Measurements from ENCODE around the gene NFAT5.
A peak's percentile ranks its signal among the peaks of the same experiment; 100 is the strongest.

Gene NFAT5

DNA sequence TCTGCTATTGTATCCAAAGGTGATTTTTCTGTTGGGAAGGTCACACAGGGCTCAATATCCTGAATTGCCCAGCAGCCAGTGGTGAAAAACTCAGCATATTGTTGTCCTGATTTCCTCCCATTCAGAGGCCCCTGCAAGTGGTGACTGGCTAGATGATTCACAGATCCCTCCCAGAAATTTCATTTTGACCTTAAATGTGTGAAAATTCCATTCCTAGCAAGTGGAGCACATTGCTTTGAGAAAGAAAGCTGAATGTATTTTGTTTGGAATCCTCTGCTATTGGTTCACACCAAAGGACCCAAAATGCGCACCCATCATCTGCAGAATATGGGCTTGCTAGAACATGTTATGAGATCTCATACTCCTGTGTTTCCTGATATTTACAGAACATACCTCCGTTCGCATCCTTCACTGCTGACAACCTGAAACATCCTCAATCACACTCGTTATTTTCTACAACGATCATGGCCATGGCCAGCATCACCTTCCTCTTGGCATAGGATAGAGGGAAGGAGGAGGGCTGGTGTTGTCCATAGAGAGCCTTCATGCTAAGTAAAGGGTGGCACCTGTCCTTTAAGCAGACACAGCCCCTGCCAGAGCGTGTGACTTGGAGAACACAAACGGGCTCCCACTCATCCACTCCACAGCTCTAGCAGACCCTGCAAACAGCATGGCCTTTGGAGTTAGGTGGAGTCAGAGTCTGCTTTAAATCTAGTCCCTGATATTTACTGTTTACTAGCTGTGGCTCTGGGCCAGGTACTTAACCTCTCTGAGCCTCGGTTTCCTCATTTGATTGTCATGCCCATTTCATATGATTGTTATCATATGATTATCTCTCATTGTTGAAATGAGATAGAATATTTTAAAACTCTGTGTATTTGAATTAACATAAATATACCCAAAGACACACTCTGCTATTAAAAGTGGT lies 30.4 kb upstream of the NFAT5 start:
- H4K91ac ChIP-seq (ENCODE audit: low read depth, low read length, poor library complexity), result no peak overlapping the region
- no peak overlapping the region for H4K8ac ChIP-seq (ENCODE audit: low read depth, low read length)
- H3K4ac ChIP-seq (ENCODE audit: low read length), result no peak overlapping the region
- H2BK15ac ChIP-seq (ENCODE audit: low read length), result no peak overlapping the region
- H3K4me1 ChIP-seq (ENCODE audit: control insufficient read depth in 2 of 2, insufficient read depth in 1 of 2, low read depth in 1 of 2, low read length in 2 of 2), result peaks cover 6 to 8% of the 10 kb centered on the region in 2 donors
- DNase-seq (ENCODE audit: low spot score), result no peak
- H2BK5ac ChIP-seq (ENCODE audit: low read length), result no peak overlapping the region
- H3K9ac ChIP-seq (ENCODE audit: low read depth, low read length, poor library complexity), result no peak overlapping the region
- H2BK120ac ChIP-seq (ENCODE audit: low read depth, low read length), result no peak overlapping the region
- H3K27me3 ChIP-seq (ENCODE audit: control insufficient read depth in 3 of 3, insufficient read depth in 3 of 3, low read depth in 1 of 3, low read length in 3 of 3), result no peaks in the 10 kb centered on the region
- no peak overlapping the region for H3K14ac ChIP-seq (ENCODE audit: low read length)
- H2AFZ ChIP-seq (ENCODE audit: low read length), result peak overlapping the region; percentile 34
- H3K18ac ChIP-seq (ENCODE audit: low read length), result no peak overlapping the region
- no CpG with 5 or more reads among the region's 8 CpGs for WGBS, 2 donors (ENCODE audit: extremely low coverage in 2 of 2, insufficient read length in 2 of 2, insufficient replicate concordance in 1 of 2)
- no peak overlapping the region for H3K4me3 ChIP-seq (ENCODE audit: low read length in 2 of 2)
- H3K79me1 ChIP-seq (ENCODE audit: low read depth, low read length), result no peaks in the 10 kb centered on the region
- no peak overlapping the region for H3K23ac ChIP-seq (ENCODE audit: low read depth, low read length, poor library complexity)
- no peak overlapping the region for H3K27ac ChIP-seq (replicated peaks; ENCODE audit: low read length)
- H2AK5ac ChIP-seq (ENCODE audit: low read depth, low read length), result no peak overlapping the region
- H3K9me3 ChIP-seq (replicated peaks in 1 of 2; ENCODE audit: control insufficient read depth in 2 of 2, insufficient read depth in 1 of 2, low read depth in 1 of 2, low read length in 2 of 2), result no peaks in the 10 kb centered on the region
- no peak overlapping the region for H3K4me2 ChIP-seq (ENCODE audit: insufficient read depth, low read length, poor library complexity, severe bottlenecking)
- no peaks in the 10 kb centered on the region for H3K36me3 ChIP-seq (replicated peaks in 1 of 2; ENCODE audit: control insufficient read depth in 2 of 2, insufficient read depth in 2 of 2, low read length in 2 of 2)
- H2BK12ac ChIP-seq (ENCODE audit: low read length), result no peak overlapping the region

DNA sequence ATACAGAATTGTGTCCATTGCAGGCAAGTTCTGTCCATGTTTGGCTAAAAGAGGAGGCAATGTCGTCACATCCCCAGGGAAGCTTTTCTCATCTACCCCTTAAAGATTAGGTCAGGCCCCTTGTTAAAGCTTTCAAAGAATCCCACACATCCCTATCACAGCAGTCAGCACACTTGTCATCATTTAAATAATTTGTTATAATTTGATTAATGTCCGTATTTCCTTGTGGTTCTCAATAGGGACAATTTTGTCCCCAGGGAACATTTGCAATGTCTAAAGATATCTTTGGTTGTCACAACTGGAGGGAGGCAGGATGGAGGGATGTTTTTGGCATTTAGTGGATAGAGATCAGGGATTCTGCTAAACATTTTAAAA lies 28.1 kb upstream of the NFAT5 start:
- Histone ChIP-seq H2BK5ac (ENCODE audit: low read length) (no peak overlapping the region), H3K36me3 (replicated peaks in 1 of 2; ENCODE audit: control insufficient read depth in 2 of 2, insufficient read depth in 2 of 2, low read length in 2 of 2) (no peaks in the 10 kb centered on the region), H3K18ac (ENCODE audit: low read length) (no peak overlapping the region), H4K91ac (ENCODE audit: low read depth, low read length, poor library complexity) (no peak overlapping the region), H2BK12ac (ENCODE audit: low read length) (no peak overlapping the region), H3K27ac (replicated peaks; ENCODE audit: low read length) (no peak overlapping the region), H3K9me3 (replicated peaks in 1 of 2; ENCODE audit: control insufficient read depth in 2 of 2, insufficient read depth in 1 of 2, low read depth in 1 of 2, low read length in 2 of 2) (no peaks in the 10 kb centered on the region), H3K4me1 (ENCODE audit: control insufficient read depth in 2 of 2, insufficient read depth in 1 of 2, low read depth in 1 of 2, low read length in 2 of 2) (peaks cover 0 to 2% of the 10 kb centered on the region in 2 donors), H2BK15ac (ENCODE audit: low read length) (no peak overlapping the region), H3K23ac (ENCODE audit: low read depth, low read length, poor library complexity) (no peak overlapping the region), H3K79me1 (ENCODE audit: low read depth, low read length) (no peaks in the 10 kb centered on the region), H3K4me3 (ENCODE audit: low read length in 2 of 2) (no peak overlapping the region), H2AK5ac (ENCODE audit: low read depth, low read length) (no peak overlapping the region), H3K4me2 (ENCODE audit: insufficient read depth, low read length, poor library complexity, severe bottlenecking) (no peak overlapping the region), H2AFZ (ENCODE audit: low read length) (no peak overlapping the region), H3K4ac (ENCODE audit: low read length) (no peak overlapping the region), H4K8ac (ENCODE audit: low read depth, low read length) (no peak overlapping the region), H2BK120ac (ENCODE audit: low read depth, low read length) (no peak overlapping the region), H3K9ac (ENCODE audit: low read depth, low read length, poor library complexity) (no peak overlapping the region), H3K27me3 (ENCODE audit: control insufficient read depth in 3 of 3, insufficient read depth in 3 of 3, low read depth in 1 of 3, low read length in 3 of 3) (no peaks in the 10 kb centered on the region), H3K14ac (ENCODE audit: low read length) (no peak overlapping the region)
- DNase-seq (ENCODE audit: low spot score), result no peak
- WGBS, 2 donors (ENCODE audit: extremely low coverage in 2 of 2, insufficient read length in 2 of 2, insufficient replicate concordance in 1 of 2), result no CpG with 5 or more reads among the region's 2 CpGs

DNA sequence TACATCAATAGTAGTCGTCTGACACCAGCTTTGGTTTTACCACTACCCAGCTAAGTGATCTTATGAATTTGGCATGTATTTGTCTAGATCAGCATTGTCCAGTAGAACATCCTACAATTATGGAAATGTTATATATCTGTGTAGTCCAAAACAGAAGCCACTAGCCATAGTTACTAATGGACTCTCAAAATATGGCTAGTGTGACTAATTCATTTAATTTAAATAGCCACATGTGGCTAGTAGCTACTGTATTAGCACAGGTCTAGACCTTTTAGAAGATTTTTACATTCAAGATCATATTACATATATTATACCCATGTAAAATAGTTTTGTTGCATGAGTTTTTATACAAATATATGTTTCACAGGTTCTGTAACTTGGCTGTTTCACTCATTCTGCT lies 27.0 kb upstream of the NFAT5 start:
- Histone ChIP-seq H3K4me2 (ENCODE audit: insufficient read depth, low read length, poor library complexity, severe bottlenecking) (no peak overlapping the region), H3K79me1 (ENCODE audit: low read depth, low read length) (no peaks in the 10 kb centered on the region), H4K8ac (ENCODE audit: low read depth, low read length) (no peak overlapping the region), H3K9ac (ENCODE audit: low read depth, low read length, poor library complexity) (no peak overlapping the region), H3K14ac (ENCODE audit: low read length) (no peak overlapping the region), H2AFZ (ENCODE audit: low read length) (no peak overlapping the region), H4K91ac (ENCODE audit: low read depth, low read length, poor library complexity) (no peak overlapping the region), H3K23ac (ENCODE audit: low read depth, low read length, poor library complexity) (no peak overlapping the region), H2AK5ac (ENCODE audit: low read depth, low read length) (no peak overlapping the region), H2BK15ac (ENCODE audit: low read length) (no peak overlapping the region), H3K4me1 (ENCODE audit: control insufficient read depth in 2 of 2, insufficient read depth in 1 of 2, low read depth in 1 of 2, low read length in 2 of 2) (no peaks in the 10 kb centered on the region), H3K27ac (replicated peaks; ENCODE audit: low read length) (no peak overlapping the region), H2BK5ac (ENCODE audit: low read length) (no peak overlapping the region), H3K4ac (ENCODE audit: low read length) (no peak overlapping the region), H3K27me3 (ENCODE audit: control insufficient read depth in 3 of 3, insufficient read depth in 3 of 3, low read depth in 1 of 3, low read length in 3 of 3) (no peaks in the 10 kb centered on the region), H3K9me3 (replicated peaks in 1 of 2; ENCODE audit: control insufficient read depth in 2 of 2, insufficient read depth in 1 of 2, low read depth in 1 of 2, low read length in 2 of 2) (no peaks in the 10 kb centered on the region), H3K36me3 (replicated peaks in 1 of 2; ENCODE audit: control insufficient read depth in 2 of 2, insufficient read depth in 2 of 2, low read length in 2 of 2) (no peaks in the 10 kb centered on the region), H2BK120ac (ENCODE audit: low read depth, low read length) (no peak overlapping the region), H3K18ac (ENCODE audit: low read length) (no peak overlapping the region), H3K4me3 (ENCODE audit: low read length in 2 of 2) (no peak overlapping the region), H2BK12ac (ENCODE audit: low read length) (no peak overlapping the region)
- no CpG with 5 or more reads among the region's 1 CpG for WGBS, 2 donors (ENCODE audit: extremely low coverage in 2 of 2, insufficient read length in 2 of 2, insufficient replicate concordance in 1 of 2)
- no peak for DNase-seq (ENCODE audit: low spot score)

DNA sequence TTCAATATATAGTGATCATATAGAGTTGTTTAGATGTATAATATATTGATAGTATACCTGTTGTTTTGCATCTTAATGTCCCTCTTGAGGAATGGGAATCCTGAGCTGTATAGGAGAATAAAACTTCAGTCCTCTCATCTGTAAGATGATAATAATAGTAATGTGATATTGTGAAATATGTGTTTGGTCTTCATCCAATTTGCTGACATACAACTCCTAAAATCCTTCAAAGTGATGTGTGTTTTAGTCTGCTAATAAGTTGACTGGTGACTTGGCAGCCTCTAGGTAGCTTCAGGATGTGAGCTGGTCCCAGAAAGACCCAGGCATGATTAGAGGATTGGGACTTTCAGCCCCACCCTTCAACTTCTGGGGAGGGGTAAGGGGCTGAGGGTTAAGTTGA lies 22.8 kb upstream of the NFAT5 start:
- Histone ChIP-seq H3K9ac (ENCODE audit: low read depth, low read length, poor library complexity) (no peak overlapping the region), H2BK12ac (ENCODE audit: low read length) (no peak overlapping the region), H2BK120ac (ENCODE audit: low read depth, low read length) (no peak overlapping the region), H3K27me3 (ENCODE audit: control insufficient read depth in 3 of 3, insufficient read depth in 3 of 3, low read depth in 1 of 3, low read length in 3 of 3) (no peaks in the 10 kb centered on the region), H2AFZ (ENCODE audit: low read length) (no peak overlapping the region), H3K4me1 (ENCODE audit: control insufficient read depth in 2 of 2, insufficient read depth in 1 of 2, low read depth in 1 of 2, low read length in 2 of 2) (no peaks in the 10 kb centered on the region), H3K4me3 (ENCODE audit: low read length in 2 of 2) (no peak overlapping the region), H2BK5ac (ENCODE audit: low read length) (no peak overlapping the region), H2AK5ac (ENCODE audit: low read depth, low read length) (no peak overlapping the region), H3K36me3 (replicated peaks in 1 of 2; ENCODE audit: control insufficient read depth in 2 of 2, insufficient read depth in 2 of 2, low read length in 2 of 2) (no peaks in the 10 kb centered on the region), H3K14ac (ENCODE audit: low read length) (no peak overlapping the region), H3K9me3 (replicated peaks in 1 of 2; ENCODE audit: control insufficient read depth in 2 of 2, insufficient read depth in 1 of 2, low read depth in 1 of 2, low read length in 2 of 2) (no peaks in the 10 kb centered on the region), H3K4me2 (ENCODE audit: insufficient read depth, low read length, poor library complexity, severe bottlenecking) (no peak overlapping the region), H3K27ac (replicated peaks; ENCODE audit: low read length) (no peak overlapping the region), H3K18ac (ENCODE audit: low read length) (no peak overlapping the region), H2BK15ac (ENCODE audit: low read length) (no peak overlapping the region), H4K91ac (ENCODE audit: low read depth, low read length, poor library complexity) (no peak overlapping the region), H3K79me1 (ENCODE audit: low read depth, low read length) (no peaks in the 10 kb centered on the region), H4K8ac (ENCODE audit: low read depth, low read length) (no peak overlapping the region), H3K4ac (ENCODE audit: low read length) (no peak overlapping the region), H3K23ac (ENCODE audit: low read depth, low read length, poor library complexity) (no peak overlapping the region)
- no peak for DNase-seq (ENCODE audit: low spot score)
